ENCODE measurements around the gene NRL.
"Not testable (repeated sequence)": the region's sequence is repeated elsewhere in the genome, so short reads cannot be mapped to it uniquely, and the experiment has no call there.

Gene NRL

DNA sequence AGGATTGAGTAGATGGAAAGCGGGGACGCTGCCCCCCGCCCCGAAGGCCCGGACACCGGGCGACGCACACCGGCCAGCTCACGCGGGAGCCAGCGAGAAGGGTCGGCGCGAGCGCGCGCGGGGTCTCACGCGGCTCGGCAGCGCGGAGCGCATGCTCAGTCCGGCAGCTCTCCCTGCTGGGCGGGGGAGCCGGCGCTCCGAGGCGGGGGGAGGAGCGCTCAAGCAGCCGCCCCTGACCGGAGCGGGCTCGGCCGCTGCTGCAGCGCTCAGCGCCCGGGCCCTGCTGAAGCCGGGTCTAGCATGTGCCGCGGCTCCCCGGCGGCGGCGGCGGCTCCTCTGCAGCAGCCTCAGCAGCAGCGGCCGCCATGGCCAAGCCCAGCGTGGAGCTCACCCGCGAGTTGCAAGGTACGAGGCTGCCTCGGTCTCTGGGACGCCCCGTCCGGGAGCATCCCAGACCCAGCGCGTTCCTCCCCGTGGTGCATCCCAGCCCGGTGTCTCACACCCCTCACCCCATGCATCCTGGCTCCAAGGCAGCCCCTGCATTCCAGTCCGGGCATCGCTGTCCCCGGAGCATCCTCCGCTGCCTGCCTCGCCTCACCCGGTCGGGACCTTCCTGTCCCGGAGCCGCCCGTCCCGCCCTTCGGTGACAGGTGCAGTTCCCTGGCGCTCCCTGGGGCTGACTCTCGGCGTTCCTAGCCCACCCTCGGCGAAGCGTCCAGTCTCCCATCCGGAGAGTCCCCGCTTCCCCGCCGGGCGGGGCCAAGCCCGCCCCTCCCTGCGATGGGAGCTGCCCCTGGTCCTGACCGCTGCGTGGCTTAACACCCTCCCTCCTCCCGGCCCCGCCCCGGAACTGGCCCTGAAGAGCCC lies 62.7 kb downstream of the NRL start, which contains the start of gene CARMIL3:
Gene CARMIL3 (plus strand): TSS at position 221 of the 867 bp plus-strand sequence. CDS start 145 bp downstream, at position 366.
- peak; percentile 55 for DNase-seq

DNA sequence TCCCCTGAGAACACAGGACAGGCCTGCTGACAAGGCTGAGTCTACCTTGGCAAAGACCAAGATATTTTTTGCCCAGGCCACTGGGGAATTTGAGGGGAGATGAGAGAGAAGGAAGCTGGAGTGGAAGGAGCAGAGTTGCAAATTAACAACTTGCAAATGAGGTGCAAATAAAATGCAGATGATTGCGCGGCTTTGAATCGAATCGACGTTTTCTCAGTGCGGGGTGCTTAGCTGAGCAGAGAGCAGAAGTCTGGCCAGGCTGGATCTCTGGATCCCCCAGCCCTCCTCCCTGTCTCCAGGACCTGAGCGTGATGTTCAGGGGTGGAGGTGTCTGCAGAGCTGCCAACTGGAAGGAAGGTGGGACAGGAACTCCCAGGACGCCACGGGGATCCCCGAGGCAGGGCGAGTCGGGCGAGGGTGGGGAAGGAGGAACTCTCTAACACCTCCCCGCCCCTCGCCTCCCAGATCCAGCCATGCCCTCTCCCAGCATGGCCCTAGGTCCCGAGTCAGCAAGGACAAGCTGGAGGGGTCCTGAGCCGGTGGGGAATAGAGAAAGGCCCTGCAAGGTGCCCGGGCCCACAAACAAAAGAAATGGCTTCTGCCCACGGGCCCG lies 63.5 kb downstream of the NRL start:
- no peak for DNase-seq

DNA sequence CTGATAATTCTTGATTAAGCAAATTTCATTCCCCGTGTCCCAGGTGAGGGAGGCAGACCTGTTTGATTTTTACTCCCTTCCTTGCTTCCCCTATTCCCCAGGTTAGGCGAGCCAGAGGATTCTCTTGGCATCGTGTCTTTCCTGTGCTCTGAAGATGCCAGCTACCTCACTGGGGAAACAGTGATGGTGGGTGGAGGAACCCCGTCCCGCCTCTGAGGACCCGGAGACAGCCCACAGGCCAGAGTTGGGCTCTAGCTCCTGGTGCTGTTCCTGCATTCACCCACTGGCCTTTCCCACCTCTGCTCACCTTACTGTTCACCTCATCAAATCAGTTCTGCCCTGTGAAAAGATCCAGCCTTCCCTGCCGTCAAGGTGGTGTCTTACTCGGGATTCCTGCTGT lies 64.0 kb downstream of the NRL start:
- DNase-seq: not testable (repeated sequence)

DNA sequence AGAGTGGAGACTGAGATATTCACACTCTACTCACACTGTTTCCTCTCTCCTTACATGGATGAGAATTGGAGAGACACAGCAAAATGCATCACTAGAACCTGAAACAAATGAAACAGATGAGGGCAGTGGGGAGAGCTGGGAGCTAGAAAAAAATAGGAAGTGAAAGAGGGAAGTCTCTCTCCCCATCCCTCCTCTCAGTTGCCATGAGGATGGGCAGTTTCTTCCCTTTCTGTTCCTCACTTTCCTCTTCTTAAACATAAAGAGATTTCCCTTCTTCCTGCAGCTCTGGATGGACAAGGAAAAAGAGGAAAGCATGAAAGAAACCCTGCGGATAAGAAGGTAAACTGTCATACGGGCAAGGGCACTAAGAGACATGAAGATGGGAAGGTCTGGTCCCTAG lies 65.7 kb downstream of the NRL start:
- DNase-seq: not testable (repeated sequence)

DNA sequence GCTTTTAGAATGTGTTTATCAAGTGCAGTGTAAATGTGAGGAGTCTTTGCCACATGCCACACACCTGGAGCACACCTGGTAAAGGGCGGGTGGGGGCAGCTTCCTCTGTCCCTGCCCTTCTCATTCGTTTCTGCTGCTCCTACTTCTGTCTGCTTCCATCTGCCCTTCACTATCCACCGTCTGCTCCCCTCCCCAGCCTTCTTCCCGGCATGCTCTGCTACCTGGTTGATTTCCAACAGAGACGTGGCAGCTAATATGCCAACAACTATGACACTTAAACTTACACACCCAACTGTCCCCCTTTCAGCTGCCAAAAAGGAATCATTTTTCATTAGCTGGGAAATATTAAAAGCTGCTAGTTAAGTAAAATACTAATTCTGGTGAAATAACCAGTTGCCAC lies 72.0 kb downstream of the NRL start:
- DNase-seq: no peak

DNA sequence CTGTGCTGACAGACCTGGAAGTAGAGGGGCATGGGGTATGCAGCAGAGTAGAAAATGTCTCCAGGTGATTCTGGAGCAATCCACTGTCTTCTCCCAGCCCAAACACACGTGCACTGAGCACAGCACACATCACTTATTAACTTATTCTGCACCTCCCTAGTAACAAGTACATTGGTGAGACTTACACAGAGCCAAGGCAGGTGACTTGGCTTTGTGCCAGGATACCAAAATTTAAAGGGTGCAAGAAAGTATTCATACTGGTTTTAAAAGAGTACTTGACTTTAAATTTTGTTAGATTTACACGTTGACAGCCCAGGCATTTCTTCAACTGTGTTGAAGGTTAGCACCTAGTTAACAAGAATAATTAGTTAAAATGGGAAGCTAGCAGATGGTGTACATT lies 74.1 kb downstream of the NRL start:
- no peak for DNase-seq

DNA sequence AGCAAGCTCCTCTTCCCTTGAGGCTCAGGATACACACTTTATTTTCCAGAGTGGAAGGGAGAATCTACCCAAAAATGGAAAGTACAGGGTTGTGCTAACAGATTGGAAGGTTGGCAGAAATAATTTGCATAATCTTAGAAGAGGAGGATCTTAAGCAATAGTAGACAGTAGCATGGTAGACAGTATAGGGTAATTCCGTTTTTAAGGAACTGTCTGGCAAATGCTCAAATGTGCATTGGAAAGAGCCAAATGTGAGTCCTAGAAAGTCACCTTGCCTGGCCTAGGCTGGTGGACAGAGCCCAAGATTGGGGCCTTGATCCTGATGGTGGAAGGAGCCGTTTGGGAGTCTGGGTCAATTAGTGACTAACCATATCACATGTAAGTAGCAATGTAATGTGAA lies 76.1 kb downstream of the NRL start:
- no peak for DNase-seq

DNA sequence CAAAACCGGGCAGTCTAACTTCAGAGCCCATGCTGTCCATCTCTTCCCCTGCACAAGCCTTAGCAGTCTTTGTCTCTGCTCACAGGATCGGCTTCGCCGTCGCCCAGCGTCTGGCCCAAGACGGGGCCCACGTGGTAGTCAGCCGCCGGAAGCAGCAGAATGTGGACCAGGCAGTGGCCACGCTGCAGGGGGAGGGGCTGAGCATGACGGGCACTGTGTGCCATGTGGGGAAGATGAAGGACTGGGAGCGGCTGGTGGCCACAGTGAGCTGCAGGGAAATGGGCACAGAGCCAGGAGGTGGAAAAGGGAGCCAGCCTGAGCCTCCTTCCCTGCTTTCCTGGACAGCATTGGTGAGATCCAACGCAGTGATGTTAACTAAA lies 77.1 kb downstream of the NRL start:
- DNase-seq: no peak

DNA sequence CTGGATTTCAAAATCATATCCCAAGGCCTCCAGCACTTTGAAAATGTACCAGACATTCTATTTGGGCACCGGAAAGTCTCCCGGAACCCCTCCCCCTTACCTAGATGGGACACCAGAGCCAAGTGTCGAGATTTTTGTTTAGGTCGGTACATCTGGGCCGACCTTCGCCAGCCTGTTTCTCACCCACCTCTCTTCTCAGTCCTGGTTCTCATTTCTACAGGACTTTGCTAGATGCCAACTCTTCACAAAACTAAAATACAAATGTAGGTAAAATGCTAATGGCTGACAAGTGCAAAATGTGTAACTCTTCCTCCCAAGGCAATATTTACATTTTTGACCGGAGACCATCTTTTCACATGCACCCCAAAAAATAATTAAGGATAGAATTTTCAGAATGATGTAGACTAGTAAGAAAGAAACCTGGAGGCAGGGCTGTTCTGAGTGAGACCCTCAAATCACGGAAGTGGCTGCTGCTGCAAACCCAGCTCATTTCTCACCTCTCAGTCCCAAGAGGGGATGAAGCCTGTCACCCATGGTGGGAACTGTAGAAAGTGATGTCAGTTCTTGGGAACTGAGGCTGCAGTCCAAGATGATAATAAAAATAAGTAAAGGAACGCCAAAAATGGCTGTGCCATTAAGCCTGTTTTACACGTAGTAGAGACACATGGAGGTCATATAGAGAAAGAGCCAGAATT lies 77.6 kb downstream of the NRL start:
- DNase-seq: not testable (repeated sequence)

DNA sequence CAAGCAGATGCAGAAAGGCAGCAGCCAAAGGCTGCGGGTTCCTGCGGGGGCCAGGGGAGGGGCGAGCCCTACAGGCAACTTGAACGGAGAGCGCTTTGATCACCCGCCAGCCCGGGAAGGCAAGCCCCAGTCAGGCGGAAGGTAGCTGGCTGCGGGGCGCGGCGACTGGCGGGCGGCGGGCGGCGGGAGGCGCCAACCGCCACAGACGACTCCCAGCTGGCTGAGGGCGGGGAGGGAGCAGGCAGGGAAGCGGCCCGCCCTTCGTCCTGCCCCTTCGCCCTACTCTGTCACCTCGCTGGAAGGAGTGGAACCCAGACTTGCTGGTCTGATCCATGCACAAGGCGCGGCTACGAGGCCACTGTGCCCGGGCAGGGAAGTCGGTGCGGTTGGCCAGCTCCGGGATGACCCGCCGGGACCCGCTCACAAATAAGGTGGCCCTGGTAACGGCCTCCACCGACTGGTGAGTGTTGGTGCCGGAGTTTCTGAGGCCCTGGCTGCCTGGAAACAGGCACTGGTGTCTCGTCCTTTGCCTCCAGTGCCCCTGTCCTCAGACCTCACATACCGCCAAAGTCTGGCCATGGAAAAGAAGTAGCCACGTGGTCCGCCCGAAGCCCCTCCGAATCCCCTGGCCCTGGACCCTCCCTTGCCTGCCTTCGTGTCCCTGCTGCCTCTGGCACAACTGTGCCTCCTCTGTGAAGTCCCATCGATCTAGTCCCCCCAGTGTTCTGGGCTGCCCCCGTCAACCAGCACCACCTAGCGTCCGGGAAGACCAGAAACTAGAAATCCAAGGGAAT lies 78.4 kb downstream of the NRL start:
- peak; percentile 75 for DNase-seq

DNA sequence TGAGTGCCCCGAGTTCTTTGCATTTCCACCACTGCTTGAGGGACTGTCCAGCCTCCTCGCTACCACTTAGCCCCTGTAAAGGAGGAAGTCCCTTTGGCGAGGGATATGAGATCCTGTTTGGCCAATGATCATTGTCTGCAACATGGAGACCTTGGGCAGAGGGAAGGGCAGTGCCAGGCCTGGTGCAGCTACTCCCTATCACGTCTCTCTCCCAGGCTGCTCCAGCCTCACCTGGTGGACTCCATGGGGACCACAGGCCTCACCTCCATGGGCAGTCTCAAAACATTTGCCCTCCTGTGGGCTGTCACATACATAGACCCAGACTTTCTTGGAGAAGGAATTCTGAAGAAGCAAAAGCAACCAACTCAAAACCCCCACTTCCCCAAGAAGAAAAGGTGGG lies 79.0 kb downstream of the NRL start:
- DNase-seq: not testable (repeated sequence)

DNA sequence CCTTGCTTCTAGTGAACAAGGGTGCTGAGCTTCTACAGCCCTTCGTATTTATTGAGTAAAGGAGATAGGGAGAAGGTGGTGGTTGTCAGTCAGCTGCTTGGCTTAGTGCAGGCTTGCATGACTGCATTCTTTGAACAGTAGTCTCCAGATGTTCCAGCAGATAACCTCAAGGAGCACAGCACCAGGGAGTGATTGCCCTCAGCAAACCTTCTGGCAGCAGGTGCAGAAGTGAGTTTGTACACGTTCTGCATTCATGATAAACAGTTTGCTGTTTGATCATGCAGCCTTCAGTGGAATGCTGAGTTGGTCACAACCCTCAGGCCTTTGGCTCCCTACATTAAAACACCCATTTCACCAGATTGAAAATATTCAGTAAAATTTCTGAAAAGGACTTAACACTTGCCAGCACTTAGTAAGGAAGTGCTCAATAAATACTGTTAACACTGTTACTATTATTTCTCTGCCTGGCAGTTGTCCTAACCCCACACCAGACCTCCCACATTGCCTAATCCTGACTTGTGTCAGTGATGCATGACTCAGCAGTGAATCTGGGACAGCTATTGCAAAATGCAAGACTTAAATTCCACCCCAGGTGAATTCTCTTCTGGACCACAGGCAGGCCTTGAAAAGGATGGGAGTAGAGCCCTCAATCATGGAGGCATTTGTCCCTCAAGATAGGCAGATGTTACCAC lies 81.9 kb downstream of the NRL start:
- peak; percentile 73 for DNase-seq

DNA sequence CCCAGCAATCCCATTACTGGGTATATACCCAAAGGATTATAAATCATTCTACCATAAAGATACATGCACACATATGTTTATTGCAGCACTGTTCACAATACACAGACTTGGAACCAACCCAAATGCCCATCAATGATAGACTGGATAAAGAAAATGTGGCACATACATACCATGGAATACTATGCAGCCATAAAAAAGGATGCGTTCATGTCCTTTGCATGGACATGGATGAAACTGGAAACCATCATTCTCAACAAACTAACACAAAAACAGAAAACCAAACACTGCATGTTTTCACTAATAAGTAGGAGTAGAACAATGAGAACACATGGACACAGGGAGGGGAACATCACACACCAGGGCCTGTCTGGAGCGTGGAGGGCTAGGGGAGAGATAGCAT lies 83.4 kb downstream of the NRL start:
- DNase-seq: not testable (repeated sequence)

DNA sequence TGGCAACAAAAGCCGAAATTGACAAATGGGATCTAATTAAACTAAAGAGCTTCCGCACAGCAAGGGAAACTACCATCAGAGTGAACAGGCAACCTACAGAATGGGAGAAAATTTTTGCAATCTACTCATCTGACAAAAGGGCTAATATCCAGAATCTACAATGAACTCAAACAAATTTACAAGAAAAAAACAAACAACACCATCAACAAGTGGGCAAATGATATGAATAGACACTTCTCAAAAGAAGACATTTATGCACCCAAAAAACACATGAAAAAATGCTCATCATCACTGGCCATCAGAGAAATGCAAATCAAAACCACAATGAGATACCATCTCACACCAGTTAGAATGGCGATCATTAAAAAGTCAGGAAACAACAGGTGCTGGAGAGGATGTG lies 85.1 kb downstream of the NRL start:
- DNase-seq: not testable (repeated sequence)
